Stimulated activated CD8-positive, alpha-beta memory T cell treated with anti-CD3 and anti-CD28 coated beads, Interleukin-15, amount 100 ng/mL, for 1 hour (primary cell): Measurements from ENCODE around the gene SOX15.

Experiments
- DNase-seq: peaks from one replicate; pipeline ENCODE4 v3.0.0-alpha.2; 2020; ENCODE audit warnings: low read depth

SOX15 gene

DNA sequence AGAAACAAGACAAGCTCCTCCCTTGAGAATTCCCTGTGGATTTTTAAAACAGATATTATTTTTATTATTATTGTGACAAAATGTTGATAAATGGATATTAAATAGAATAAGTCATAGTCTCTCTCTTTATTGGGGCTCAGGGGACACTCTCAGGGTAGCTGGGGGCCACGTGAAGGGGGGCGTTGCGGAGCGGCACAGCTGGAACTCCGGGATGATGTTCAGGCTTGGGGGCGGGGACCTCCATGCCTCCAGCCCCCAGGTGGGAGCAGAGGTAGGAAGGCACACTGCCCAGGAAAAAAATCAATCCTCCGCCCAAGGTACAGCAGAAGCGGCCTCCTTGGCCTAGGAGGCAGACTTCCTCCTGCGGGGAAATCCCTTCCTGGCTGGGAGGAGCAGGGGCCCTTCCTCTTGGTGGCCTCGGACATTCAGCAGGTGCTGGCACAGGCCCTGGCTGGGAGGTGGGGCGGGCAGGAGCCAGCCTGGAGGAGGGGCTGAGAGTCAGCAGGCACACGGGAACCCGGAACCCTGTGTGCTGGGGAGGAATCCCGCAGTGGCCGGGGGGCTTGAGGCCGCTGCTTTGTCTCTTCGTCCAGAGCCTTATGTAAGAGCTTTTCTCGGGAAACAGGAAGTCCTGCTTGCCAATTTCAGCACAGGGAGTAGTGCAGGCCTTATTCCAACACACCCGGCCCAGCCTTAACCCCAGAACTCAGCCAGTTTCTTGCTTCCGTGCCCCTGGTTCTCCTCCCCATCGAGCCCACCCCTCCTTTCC lies 31.9 kb downstream of the SOX15 start:
- no peak for DNase-seq

DNA sequence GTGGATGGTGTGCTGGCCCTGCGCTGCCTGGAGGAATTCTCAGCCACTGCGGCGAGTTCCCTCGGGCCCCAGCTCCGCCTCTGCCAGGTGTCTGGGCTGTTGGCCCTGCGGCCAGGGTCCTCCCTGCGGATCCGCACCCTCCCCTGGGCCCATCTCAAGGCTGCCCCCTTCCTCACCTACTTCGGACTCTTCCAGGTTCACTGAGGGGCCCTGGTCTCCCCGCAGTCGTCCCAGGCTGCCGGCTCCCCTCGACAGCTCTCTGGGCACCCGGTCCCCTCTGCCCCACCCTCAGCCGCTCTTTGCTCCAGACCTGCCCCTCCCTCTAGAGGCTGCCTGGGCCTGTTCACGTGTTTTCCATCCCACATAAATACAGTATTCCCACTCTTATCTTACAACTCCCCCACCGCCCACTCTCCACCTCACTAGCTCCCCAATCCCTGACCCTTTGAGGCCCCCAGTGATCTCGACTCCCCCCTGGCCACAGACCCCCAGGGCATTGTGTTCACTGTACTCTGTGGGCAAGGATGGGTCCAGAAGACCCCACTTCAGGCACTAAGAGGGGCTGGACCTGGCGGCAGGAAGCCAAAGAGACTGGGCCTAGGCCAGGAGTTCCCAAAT lies 32.6 kb downstream of the SOX15 start:
- DNase-seq = no peak

DNA sequence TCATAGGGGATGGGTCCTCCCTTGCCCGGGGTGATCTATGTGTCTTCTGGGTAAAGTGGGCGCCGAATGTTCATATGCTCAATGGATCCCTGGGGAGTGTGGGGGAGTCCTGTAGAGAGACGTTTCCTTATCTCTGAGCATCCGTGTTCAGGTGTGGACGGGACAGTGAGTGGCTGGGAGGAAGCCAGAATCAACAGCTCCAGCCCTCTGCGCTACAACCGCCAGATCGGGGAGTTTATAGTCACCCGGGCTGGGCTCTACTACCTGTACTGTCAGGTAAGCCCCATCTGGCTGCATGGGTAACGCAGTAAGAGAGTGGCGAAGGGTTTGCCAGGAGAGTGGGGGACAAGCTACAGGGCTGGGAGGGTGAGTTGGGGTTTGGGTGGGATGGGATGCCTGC lies 33.3 kb downstream of the SOX15 start:
- DNase-seq = no peak

DNA sequence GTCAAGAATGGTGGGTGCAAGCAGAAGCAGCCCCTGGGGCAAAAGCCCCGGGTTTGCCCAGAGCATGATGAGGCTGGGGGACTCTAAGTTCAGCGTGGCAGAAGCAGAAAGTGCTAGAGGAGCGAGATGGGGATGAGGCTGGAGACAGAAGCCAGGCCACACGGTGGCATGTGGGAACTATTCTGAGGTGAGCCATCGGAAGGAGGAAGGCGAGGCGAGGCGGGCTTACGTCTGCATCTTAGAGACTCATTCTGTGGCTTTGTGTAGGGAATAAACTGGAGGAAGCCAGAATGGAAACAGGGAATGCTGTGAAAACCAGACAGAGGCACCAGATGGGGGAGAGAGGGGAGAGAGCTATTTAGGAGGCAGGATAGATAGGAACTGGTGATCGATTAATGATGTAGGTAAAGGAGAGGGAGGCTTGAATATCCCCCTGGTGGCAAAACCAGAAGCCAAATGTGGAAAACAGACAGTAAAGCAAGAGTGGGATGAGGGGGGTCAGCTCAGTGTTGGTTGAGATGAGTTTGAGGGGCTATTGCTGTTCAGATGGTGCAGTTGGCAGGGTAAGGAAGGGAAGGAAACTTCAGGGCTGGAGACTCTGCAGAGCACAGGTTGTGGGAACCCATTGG lies 34.5 kb downstream of the SOX15 start:
- DNase-seq = no peak

DNA sequence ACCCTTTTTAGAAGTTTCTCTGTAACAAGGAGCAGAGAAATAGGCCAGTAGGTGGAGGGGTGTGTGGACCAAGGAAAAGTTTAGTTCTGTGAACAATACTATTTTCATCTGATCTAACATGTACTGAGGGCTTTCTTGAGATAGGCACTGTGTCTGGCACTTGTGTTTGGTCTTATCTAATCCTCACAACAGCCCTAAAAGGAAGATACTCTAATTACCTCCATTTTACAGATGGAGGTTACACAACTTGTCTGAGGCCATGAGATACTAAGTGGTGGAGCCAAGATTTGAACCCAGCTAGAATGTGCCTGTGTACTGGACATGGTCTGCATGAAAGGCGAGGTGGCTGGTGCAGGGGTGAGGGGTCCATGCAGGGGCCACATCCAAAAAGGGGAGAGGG lies 36.5 kb downstream of the SOX15 start:
- DNase-seq = no peak

DNA sequence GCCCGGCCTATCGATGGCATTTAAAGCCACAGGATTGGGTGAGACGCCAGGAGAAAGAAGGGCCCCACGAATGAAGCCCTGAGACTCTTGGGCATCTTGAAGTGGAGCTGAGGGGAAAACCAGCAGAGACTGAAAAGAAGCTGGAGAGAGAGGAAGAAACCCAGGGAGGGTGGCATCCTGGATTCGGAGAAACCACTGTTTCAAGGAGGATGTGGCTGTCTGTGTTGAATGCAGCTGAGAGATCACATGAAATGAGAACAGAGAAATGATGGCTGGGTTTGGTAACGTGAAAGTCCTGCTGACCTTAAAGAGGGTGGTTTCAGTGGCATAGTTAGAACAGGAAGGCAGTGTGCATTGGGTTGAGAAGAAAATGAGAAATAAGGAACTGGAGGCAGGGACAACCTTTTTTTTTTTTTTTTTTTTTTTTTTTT lies 37.3 kb downstream of the SOX15 start:
- DNase-seq = no peak

DNA sequence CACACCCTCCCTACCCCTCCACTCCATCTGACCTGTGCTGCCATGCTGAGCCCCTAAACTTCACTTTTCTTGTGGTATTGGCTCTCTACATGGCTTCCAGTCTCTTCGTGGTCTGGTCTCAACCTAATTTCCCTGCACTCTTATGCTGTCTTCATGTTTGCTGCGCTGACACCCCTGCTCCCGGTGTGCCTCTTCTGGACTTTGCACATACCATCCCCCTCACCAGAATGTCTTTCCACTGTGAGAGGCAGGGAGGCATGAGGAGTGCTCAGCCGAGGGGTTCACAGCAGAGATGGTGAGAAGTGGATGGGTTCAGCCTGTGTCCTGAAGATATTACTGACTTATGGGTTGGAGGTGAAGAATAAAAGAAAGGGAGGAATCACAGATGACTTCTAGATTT lies 38.5 kb downstream of the SOX15 start:
- no peak for DNase-seq

DNA sequence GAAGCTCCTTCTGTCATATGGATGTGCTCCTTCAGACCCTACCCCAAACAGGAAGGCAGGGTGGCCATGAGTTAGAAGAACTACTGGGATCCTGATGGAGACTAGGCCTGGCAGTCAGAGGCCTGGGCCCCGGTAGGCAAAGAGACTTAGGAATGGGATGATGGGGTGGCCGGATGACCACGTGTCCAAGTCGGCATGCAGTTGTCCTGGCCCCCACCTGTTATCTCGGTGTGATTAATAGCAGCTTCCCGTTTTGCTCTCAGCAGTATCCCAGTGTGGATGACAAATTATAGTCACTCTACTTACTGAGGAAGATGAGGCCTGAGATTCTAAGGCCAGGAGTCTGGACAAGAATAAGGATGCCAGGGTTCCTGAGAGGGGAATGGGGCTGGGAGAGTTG lies 39.5 kb downstream of the SOX15 start:
- no peak for DNase-seq

DNA sequence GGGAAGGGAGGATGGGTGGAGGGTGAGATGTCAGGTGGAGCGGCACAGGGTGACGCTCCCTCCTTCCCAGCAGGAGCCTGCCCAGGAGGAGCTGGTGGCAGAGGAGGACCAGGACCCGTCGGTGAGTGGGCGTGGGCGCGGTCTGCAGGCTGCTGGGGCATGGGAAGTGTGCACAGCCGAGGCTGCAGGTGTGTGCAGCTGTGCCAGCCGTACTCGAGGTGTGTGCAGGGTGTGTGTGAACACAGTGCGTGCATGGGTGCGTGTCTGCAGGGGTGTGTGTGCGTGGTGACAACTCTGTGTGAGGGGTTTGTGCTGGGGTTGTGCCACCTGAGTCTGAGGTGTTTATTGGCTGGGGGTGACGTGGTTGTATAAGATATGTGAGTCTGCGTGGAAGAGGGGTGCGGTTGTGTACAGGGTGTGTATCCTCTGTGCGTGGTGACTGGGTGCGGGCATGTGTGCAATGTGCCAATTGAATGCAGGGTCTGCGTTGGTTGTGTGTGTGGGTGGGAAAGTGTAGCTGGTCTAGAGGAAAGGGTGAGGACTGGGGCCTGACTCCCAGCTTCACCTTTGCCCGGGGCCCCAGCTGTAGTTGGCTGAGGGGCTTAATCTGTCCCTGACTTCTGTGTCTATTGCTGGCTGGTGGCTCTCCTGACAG lies 40.4 kb downstream of the SOX15 start:
- no peak for DNase-seq

DNA sequence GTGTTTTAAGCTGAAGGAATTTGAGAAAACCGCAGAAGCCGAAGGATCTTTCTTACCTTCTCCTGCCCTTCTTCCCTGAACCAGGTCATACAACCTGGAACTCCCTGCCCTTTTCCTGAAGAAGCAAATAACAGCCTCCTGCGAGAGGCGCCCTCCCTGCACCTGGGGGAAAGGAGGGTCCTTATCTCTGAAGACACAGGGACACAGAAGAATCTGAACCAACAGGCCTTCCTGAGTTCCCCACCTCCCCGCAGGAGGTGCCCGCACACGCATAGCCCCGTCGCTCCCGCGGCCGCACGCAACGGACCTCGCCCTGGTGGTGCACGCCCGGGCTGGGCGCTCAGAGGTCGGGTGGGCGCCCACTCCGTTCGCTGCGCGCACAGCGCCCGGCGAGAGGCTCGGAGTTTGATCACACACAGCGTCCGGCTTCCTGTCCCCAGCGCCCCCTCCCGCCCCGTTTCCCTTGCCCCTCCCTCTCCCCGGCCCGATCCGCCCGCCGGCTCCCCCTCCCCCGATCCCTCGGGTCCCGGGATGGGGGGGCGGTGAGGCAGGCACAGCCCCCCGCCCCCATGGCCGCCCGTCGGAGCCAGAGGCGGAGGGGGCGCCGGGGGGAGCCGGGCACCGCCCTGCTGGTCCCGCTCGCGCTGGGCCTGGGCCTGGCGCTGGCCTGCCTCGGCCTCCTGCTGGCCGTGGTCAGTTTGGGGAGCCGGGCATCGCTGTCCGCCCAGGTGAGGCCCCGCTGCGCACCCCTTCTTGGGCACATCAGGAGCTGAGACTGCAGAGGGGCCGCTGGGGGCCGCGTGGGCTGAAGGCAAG lies 41.1 kb downstream of the SOX15 start, which contains the start of gene TNFSF12:
TNFSF12 (plus strand) TSS at position 474 of the 816 bp plus-strand sequence; CDS start at position 570, 96 bp downstream.
- DNase-seq = no peak

DNA sequence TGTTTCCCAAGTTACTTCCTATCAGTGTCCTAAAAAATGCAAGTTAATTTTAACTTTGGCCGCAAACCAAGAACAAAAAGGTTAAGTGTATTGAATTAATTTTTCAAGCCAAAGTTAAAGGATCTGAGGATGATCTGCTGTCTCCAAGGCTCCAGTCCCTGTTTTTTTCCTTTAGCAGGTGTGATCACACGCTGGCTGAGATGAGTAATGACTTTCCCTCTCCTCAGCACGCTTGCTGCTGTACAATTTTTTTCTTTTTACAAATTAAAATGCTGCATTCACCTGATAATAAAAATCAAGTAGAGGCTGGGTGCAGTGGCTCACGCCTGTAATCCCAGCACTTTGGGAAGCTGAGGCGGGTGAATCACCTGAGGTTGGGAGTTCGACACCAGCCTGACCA lies 45.0 kb downstream of the SOX15 start:
- no peak for DNase-seq

DNA sequence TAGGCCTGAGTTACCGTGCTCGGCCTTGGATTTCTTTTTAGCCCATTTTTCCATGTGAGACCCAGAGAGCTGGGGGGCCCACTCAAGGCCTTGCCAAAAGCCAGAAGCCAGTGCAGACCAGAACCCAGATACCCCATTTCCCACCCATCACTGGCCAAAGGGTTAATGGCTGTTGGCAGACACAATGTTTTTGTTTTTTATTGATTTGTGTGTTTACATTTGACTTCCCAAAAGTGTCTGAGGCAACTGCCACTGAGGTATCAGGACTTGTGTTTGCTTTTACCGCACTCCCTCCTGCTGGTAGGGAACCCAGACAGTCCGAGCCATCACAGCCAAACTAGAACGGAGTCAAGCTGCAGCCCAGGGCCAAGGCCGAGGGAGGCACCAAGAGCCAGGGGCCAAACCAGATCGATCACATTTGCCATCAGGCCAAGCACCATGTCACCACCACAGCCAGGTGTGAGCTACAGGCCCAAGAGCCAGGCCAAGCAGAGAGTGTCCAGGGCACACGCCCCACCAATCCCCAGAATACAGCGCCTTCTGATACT lies 48.7 kb downstream of the SOX15 start:
- DNase-seq = no peak

DNA sequence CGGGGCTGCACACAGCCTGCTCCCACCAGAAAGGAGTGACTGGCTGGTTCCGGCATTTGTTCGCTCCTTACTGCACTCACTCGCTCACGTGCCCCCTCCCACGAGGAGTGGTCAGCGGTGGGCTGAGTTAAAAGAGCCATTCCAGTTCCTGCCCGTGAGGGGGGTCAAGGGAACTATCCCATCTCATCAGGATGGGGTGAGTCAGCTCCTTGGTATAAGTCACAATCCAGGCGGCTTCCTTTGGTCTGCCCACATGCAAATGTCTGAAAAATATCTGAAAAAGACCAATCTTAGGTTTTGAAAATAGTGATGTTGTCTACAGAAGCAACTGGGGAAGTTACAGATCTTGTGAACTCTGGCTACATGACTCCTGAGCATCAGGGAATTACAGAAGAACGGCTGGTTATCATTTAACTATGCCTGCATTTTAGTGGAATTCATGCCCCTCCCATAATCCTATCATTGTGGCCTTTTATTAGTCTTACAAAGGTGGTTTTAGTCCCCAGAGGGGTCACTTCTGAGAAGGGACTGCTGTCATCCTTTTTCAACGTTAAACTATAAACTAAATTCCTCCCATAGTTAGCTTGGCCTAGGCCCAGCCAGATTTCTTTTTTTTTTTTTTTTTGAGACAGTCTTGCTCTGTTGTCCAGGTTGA lies 50.9 kb downstream of the SOX15 start:
- DNase-seq = no peak
